SK-N-SH treated with all-trans-retinoic acid at 6 μM for 48 hours (cell line): ENCODE data around the gene ZNF202.

Source experiments
- ESRRG ChIP-seq: fragments of 250-450 bp; sonication (Bioruptor Pico); IDR thresholded peaks from 2 replicates; pipeline ENCODE4 v1.6.1; 2021; ENCODE audit warnings: mild to moderate bottlenecking
- GLIS3 ChIP-seq: fragments of 250-450 bp; sonication (Bioruptor Pico); IDR thresholded peaks from 2 replicates; pipeline ENCODE4 v1.5.0; 2020; ENCODE audit warnings: mild to moderate bottlenecking, moderate library complexity
- RARB ChIP-seq: fragments of 250-450 bp; sonication (Bioruptor Pico); IDR thresholded peaks from 2 replicates; pipeline ENCODE4 v1.8.0; 2021; ENCODE audit warnings: mild to moderate bottlenecking, moderate library complexity
- ZFP3 ChIP-seq: fragments of 250-450 bp; sonication (Bioruptor Pico); IDR thresholded peaks from 2 replicates; pipeline ENCODE4 v1.5.0; 2020; ENCODE audit warnings: mild to moderate bottlenecking, moderate library complexity
- TF ChIP-seq, protein P1 (sequence below): fragments of 250-450 bp; sonication (Bioruptor Pico); IDR thresholded peaks from 2 replicates; pipeline ENCODE4 v1.5.1; 2020; ENCODE audit warnings: low read depth, mild to moderate bottlenecking, moderate library complexity

DNA sequence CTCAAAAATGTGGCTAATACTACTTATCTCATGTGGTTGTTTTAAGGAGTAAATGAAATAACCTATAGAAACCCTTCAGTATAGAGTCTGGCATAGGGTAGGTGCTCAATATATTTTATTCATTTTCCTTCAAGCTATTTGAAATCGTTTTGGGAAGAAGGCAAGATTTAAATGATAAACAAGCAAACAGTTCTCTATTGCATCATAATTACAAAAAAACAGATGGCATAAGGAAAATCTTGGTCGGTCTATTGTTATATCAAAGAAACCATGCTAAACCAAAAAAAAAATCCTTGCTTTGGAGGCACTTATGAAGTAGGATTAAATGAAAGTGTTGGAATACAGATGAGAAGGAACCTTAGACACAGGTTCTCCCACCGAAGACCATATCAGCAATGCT is 4.7 kb downstream of the ZNF202 start:
- TF ChIP-seq, protein P1, sequence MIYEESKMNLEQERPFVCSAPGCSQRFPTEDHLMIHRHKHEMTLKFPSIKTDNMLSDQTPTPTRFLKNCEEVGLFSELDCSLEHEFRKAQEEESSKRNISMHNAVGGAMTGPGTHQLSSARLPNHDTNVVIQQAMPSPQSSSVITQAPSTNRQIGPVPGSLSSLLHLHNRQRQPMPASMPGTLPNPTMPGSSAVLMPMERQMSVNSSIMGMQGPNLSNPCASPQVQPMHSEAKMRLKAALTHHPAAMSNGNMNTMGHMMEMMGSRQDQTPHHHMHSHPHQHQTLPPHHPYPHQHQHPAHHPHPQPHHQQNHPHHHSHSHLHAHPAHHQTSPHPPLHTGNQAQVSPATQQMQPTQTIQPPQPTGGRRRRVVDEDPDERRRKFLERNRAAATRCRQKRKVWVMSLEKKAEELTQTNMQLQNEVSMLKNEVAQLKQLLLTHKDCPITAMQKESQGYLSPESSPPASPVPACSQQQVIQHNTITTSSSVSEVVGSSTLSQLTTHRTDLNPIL (CRISPR knock-in tag): no peak
- no peak for TF ChIP-seq RARB
- no peak for TF ChIP-seq ESRRG (CRISPR knock-in tag)
- no peak for TF ChIP-seq ZFP3 (CRISPR knock-in tag)
- no peak for TF ChIP-seq GLIS3
